OCI-LY7 (cell line): ENCODE results near the gene ICA1.

ENCODE experiments used
- EZH2phosphoT487 ChIP-seq: fragments of 200-600 bp; sonication (generic); IDR thresholded peaks from 2 replicates; pipeline ENCODE4 v1.6.1; 2018; ENCODE audit warnings: low read depth, borderline replicate concordance, mild to moderate bottlenecking, mixed run types, antibody characterized with exemption, low read length, moderate library complexity, mixed read lengths
- TF ChIP-seq, protein P1 (sequence below): fragments of 200-600 bp; sonication (generic); conservative IDR thresholded peaks from 2 replicates; pipeline ENCODE4 v1.5.1; 2014; ENCODE audit warnings: mild to moderate bottlenecking, antibody characterized with exemption, low read length, moderate library complexity, mixed read lengths

DNA sequence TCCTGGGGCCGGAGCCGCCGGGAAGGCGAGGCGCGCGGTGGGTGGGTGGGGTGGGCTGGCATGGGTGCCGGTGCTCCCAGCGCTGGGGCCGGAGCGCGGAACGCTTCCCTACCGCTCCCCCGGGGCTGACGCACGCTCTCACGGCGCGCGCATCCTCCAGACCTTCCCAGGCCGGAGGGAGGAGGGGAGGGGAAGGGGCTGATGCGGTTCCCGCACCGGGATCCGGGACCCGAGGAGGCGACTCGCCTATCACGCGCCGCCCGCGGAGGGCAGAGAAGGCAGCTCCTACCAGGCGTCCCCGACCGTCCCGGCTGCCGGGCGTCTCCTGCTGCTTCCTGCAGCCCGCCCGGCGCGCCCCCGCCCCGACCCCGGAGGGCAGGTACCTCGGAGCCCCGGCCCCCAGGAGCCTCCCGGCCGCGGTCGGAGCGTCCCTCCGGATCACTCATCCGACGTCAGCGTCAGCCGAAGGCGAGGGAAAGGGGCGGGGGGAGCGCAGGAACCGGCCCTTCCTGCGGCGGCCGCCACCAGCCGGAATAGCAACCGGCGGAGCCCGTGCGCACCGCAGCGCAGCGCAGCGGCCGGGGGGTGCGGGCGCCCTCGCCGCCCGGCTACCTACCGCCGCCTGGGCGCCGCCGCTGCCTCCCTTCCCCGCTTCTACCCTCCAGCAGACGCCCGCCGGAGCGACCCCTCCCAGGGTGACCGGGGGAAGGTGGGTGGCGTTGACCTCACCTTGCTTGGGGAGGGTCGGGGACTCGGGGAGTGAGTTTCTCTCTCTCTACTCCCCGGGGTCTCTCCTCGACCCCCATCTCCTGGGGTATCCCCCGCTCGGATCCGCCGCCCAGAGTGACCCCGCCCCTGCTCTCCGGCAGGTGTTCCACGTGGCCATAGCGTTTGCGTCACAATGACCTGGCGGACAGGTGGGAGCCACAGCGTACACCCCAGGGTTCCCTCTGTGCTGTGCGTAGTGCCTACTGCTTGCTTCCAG, at the start of gene ICA1:
- TF ChIP-seq EZH2phosphoT487, result no peak
- TF ChIP-seq, protein P1, sequence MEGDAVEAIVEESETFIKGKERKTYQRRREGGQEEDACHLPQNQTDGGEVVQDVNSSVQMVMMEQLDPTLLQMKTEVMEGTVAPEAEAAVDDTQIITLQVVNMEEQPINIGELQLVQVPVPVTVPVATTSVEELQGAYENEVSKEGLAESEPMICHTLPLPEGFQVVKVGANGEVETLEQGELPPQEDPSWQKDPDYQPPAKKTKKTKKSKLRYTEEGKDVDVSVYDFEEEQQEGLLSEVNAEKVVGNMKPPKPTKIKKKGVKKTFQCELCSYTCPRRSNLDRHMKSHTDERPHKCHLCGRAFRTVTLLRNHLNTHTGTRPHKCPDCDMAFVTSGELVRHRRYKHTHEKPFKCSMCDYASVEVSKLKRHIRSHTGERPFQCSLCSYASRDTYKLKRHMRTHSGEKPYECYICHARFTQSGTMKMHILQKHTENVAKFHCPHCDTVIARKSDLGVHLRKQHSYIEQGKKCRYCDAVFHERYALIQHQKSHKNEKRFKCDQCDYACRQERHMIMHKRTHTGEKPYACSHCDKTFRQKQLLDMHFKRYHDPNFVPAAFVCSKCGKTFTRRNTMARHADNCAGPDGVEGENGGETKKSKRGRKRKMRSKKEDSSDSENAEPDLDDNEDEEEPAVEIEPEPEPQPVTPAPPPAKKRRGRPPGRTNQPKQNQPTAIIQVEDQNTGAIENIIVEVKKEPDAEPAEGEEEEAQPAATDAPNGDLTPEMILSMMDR, result no peak
